NCI-H748 (cell line): Measurements from ENCODE around the gene OR10H3.
"Not testable (repeated sequence)": the region's sequence is repeated elsewhere in the genome, so short reads cannot be mapped to it uniquely, and the experiment has no call there.

Experiments
- DNase-seq: peaks from one replicate; lab custom pipeline; 2025; ENCODE audit not compliant: unreplicated experiment; lab: John Stamatoyannopoulos, UW

Gene OR10H3

GRCh38 chr19:15776991-15777970 lies 39.5 kb downstream of the OR10H3 start:
- DNase-seq: no peak

GRCh38 chr19:15779756-15780476 lies 42.1 kb downstream of the OR10H3 start:
- DNase-seq: peak; percentile 46

- no peak for DNase-seq
These were observed 43.0 kb downstream of the OR10H3 start for GRCh38 chr19:15780610-15781418.

- DNase-seq: no peak
These were observed 43.9 kb downstream of the OR10H3 start for GRCh38 chr19:15781661-15782060.

GRCh38 chr19:15782211-15782610 lies 44.4 kb downstream of the OR10H3 start:
- DNase-seq: no peak

GRCh38 chr19:15782896-15783295 lies 45.1 kb downstream of the OR10H3 start:
- not testable (repeated sequence) for DNase-seq

- no peak for DNase-seq
These were observed 49.9 kb downstream of the OR10H3 start, which contains the start of gene OR10H5 for GRCh38 chr19:15787611-15788155. Gene OR10H5 (plus strand): TSS chr19:15787661. CDS start chr19:15794049, 6,388 bp downstream.

GRCh38 chr19:15788594-15789270 lies 50.9 kb downstream of the OR10H3 start:
- no peak for DNase-seq

GRCh38 chr19:15790096-15790495 lies 52.3 kb downstream of the OR10H3 start:
- DNase-seq: no peak
